Activated T-helper 9 cell treated with anti-CD3 and anti-CD28 coated beads, Interleukin-2, amount 50 U/mL, for 16 hours (primary cell): Measurements from ENCODE around the gene SLC26A2.

ENCODE experiments used
- DNase-seq: peaks from one replicate; pipeline ENCODE4 v3.0.0-alpha.2; 2020; ENCODE audit warnings: low read depth

Gene SLC26A2

DNA sequence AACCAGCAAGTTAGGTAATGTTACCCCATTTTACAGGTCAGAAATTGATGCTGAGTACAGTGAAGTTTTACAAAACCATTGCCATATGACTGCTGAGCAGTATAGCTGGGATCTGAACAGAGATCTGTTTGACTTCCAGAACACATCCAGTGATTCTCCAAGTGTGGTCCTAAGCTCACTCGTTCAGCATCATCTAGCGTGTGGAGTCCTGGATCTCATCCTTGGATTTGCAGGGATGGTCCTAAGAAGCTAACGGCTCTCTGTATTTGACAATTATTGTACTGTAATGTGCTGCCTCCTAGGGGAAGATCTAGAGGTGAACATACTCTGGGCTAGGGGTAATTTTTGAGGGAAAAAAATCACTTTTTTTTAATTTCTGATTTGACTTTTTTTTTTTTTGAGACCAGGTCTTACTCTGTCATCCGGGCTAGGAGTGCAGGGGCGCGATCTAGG is 1.4 kb downstream of the SLC26A2 start:
- no peak for DNase-seq

GRCh38 chr5:149962601-149963300 is 2.2 kb downstream of the SLC26A2 start:
- no peak for DNase-seq

DNA sequence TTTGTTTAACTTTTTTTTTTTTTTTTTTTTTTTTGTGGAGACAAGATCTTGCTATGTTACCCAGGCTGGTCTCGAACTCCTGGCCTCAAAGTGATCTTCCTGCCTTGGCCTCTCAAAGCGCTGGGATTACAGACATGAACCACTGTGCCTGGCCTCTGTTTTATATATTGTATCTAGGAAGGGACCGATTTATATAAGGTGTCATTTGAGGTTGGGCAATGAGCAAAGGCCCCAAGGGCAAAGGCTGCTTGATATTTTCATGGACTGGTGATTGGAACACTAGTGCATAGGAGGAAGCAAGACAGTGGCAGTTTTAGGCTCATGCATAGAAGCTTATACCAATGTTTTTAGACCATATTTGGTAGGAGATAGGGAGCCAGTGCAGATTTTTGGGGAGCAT is 3.2 kb downstream of the SLC26A2 start:
- no peak for DNase-seq

GRCh38 chr5:149966946-149967345 is 6.4 kb downstream of the SLC26A2 start:
- DNase-seq, result no peak

DNA sequence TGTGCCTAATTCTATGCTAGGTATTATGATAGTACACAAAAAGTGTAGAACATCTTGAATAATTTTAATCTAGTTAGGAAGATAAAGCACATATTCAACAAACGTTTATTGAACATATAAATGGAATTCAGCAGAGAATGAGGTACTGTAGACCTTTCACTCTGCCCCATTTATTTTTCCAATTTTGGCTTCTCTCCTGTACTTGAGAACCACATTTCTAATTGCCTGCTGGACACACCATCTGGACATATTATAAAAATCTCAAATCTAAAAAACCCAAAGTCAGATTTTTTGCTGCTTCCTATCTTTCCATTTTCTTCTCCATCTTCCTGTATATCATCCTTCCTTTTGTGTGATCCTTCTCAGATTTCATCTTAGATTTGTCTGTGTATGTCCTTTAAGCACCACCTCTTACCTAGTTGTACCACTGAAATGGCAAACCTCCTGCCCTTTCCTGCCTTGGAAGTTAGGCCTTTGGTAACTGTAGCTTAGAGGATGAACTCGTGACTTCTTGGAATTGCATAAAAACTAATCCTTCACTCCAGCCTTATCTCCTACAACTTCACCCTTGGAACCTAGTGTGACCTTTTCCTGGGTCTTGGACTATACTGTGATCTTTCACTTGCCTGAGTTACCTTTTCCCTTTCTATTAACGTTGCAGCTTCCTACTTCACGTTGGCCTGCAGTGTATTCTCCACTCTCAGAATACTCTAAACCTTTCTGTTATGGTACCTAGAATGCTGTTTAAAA is 8.8 kb downstream of the SLC26A2 start:
- DNase-seq, result no peak

GRCh38 chr5:149975409-149975808 is 14.9 kb downstream of the SLC26A2 start:
- no peak for DNase-seq

- DNase-seq, result no peak
Measured at GRCh38 chr5:149979896-149980295, 19.3 kb downstream of the SLC26A2 start.

GRCh38 chr5:149981206-149981605 is 20.6 kb downstream of the SLC26A2 start:
- no peak for DNase-seq

DNA sequence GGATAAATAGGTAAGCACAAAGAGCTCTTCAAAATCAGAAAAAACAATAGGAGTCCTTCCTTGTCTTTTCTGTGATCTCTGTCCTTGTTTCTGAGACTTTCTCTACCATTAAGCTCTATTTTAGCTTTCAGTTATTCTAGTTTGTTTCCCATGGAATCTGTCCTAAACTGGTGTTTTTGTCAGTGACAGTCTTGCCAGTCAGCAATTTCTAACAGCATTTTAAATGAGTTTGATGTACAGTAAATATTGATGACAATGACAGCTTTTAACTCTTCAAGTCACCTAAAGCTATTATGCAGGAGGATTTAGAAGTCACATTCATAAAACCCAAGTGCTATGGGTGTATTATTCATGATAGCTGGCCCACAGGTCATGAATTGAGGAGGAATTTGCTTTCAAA is 21.9 kb downstream of the SLC26A2 start:
- DNase-seq, result no peak

GRCh38 chr5:149988126-149988525 is 27.6 kb downstream of the SLC26A2 start:
- DNase-seq, result no peak

DNA sequence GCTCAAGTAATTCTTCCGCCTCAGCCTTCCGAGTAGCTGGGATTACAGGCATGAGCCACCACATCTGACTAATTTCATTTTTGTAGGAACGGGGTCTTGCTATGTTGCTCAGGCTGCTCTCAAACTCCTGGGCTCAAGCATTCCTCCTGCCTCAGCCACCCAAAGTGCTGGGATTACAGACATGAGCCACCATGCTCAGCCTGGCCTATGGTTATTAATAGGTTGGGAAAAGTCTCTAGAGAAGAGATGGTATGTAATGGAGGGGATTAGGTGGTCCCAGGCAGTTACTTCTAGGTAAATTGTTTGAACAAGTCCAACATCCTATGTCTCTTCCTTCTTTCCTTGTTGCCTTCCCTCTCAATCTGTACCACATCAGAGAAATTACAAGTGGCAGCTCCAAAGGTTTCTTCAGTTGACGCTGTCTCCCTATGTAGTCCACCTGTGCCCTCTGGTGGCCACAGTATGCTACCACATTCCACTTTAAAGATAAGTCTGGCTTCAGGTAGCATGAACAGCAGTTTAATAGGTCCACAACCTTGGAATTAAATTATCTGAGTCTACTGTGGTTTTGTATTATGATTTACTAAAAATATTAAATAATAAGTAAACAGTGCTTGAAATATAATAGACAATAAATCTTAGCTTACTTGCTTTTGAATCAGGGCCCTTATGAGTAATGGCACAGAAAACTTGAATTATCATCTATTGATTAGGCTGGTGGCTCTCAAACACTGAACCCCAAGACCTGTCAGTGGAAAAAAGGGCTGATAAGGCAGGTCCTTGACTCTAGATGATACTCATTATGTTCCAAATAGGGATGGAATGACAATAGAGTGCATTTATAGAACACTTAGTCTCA is 30.2 kb downstream of the SLC26A2 start:
- peak; percentile 39 for DNase-seq

DNA sequence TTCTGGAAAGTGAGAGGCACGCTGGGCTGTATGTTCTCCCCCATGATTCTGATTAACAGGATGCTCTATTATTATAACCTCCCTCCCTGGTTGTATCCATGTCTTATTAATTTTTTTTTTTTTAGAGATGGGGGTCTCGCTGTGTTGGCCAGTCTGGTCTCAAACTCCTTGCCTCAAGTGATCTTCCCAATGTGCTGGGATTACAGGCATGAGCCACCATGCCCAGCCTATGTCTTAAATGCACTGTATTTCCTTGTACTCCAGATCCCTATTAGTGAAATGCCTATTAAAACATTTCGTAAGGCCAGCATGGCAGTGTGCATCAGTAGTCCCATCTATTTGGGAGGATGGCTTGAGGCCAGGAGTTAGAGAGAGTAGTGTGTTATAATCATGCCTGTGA is 32.9 kb downstream of the SLC26A2 start:
- no peak for DNase-seq

- no peak for DNase-seq
Measured at GRCh38 chr5:149995385-149996204, 35.0 kb downstream of the SLC26A2 start.

DNA sequence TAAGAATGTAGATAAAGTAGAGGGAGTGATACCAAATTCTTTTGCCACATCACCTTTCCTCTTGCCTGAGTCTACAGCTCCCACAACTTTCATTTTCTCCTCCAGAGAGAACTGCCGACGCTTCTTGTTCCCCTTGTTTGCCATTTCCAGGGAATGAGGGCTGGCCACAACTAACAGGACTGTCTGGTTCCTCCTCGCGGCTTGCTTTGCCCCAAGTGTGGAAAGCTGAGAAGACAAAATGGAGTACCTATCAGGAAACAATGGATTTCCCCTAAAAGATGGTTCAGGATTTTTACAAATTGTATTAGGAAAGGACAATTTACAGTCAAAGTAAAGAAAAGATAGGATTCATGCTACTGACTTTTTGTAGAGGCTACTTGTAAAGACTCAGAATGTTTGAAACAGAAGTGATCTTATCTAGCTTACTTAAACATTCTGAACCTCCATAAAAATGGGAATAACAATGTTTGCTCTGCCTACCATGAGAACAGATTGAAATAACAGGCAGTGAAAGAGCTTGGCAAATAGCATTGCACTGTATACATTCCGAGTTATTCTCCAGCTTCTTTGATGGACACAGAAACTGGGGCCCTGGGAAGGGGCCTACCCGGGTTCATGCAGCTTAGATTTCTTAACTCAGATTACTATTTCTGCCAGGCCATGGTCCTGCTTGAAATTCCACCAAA is 35.8 kb downstream of the SLC26A2 start:
- no peak for DNase-seq

DNA sequence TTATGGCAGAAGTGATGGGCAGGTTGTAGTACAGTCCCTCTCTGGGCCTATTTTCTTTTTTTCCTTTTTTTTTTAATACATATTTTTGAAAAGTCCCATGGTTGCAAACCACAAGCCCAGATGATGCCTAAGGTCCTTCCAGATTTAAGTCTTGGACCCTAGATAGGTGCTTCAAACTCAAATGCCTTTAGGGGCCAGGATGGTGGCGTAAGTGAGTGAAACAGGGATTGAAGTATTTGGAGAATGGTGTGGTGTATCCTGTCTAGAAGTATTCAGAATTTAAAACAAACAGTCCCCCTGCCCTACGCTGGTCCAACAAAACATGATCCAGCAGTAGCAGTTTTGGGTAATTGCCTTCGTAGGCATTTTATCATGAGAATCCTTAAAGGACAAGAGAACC is 37.7 kb downstream of the SLC26A2 start:
- DNase-seq, result no peak

DNA sequence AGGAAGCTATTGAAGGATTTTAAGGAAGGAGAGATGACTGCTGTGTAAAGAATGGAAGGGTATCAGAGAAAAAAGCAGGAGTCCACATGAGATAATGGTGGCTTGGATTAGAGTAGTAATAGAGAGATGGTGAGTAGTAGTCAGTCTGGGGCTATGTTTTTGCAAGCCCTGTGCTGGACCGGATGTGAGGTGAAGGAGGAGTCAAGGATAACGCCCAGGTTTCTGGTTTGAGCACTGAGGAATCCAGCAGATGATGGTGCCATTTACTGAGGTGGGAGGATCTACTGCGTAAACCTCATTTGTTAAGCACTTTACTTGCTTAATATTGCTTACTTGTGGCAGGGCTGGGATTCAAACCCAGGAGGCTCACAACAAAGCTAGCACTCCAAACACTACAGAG is 38.8 kb downstream of the SLC26A2 start:
- DNase-seq, result no peak

DNA sequence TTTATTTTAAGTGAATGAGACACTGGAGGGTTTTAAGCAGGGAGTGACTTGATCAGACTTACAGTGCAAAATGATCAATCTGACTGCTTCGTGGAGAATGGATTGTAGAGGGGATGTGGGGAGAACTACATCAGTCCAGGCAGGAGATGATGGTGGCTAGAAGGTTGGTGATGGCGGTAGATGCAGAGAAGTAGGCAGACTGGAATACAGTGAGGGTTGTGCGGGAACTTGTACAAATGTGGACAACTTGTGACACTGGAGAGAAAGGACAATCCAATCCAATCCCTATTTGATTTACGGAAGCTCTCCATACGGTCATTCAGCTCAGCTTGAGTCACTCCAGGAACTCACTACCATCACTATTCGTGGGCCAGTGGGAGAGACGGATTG is 39.3 kb downstream of the SLC26A2 start:
- no peak for DNase-seq

- peak; percentile 81 for DNase-seq
Measured at GRCh38 chr5:150000256-150000989, 39.9 kb downstream of the SLC26A2 start, which contains the start of the genes HMGXB3 and TIGD6. HMGXB3 (plus strand) TSS chr5:150000739; CDS start chr5:150004853, 4,114 bp downstream. TIGD6 (minus strand) TSS chr5:150000654; CDS start chr5:149996348, 4,306 bp downstream.

DNA sequence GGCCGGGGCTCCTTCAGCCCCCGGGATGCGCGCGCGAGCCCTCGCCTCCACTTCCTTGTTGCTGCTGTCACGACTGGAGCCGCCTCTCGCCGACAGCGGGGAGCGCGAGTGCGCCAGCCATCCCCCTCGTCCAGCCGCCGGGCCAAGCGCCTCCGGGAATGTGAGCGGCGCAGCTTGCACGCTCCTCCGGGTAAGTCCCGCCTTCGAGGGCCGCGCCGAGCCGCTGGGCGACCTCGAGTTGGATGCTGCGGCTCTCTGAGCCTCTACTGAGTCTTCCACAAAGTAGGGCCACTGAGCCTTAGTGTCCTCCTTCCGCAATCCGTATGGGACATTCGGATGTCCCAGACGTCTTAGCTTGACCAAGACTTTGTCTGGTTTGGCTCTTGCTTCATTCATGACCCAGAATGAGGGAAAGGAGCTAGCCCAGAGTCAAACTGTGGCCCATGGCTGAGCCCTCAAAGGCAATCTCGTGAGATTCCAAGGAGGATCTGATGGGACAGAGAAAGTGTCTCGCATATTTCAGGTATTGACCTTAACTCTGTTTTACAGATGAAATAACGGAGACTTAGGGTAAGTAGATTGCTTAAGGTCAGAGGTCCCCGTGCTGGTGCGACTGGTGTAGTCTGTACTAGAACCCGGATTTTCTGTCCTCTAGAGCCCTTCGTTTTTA is 40.6 kb downstream of the SLC26A2 start:
- DNase-seq, result peak; percentile 23
